Upper lobe of left lung (tissue), 6 donors: ENCODE measurements around the gene COX4I2. TPM values are rescaled to one million over a fixed set of nuclear protein-coding genes. Genes with fewer than 3 reads are reported as not detected.
"Not testable (repeated sequence)": the region's sequence is repeated elsewhere in the genome, so short reads cannot be mapped to it uniquely, and the experiment has no call there.

Experiments used
- ATAC-seq, 2 donors: fragments of 200-7000 bp; cut with Tn5 transposase; one replicate each; pipeline ENCODE4 v1.9.1; 2022; ENCODE audit warnings: mild to moderate bottlenecking in 2 of 2, moderate library complexity in 2 of 2; ENCODE audit not compliant: low FRiP score in 2 of 2
- DNase-seq, 2 donors: peaks; one replicate each; pipeline ENCODE4 v3.0.0-alpha.2; 2019 to 2020
- H3K27ac ChIP-seq, 4 donors: fragments of 200-600 bp; sonication (generic); one replicate each; pipeline ENCODE4 v1.5.1; 2016 to 2019
- H3K27me3 ChIP-seq, 4 donors: fragments of 200-600 bp; sonication (generic); one replicate each; pipeline ENCODE4 v1.5.1; 2017 to 2019
- H3K36me3 ChIP-seq, 4 donors: fragments of 200-600 bp; sonication (generic); one replicate each; pipeline ENCODE4 v1.5.1; 2016 to 2019
- H3K4me1 ChIP-seq, 4 donors: fragments of 200-600 bp; sonication (generic); one replicate each; pipeline ENCODE4 v1.5.1; 2018 to 2019
- H3K4me3 ChIP-seq, 4 donors: fragments of 200-600 bp; sonication (generic); one replicate each; pipeline ENCODE4 v1.5.1; 2017 to 2019; ENCODE audit warnings: mild to moderate bottlenecking in 2 of 4, moderate library complexity in 1 of 4
- H3K9me3 ChIP-seq, 4 donors: fragments of 200-600 bp; sonication (generic); one replicate each; pipeline ENCODE4 v1.5.1; 2018 to 2019
- EP300 ChIP-seq, 4 donors: sonication (generic); formaldehyde crosslinking; IDR thresholded peaks; one replicate each; pipeline ENCODE4 v1.5.1; 2017; ENCODE audit warnings: antibody characterized with exemption in 4 of 4, control low read depth in 2 of 4
- POLR2A ChIP-seq, 4 donors: fragments of 450-650 bp; IDR thresholded peaks; one replicate each; pipeline ENCODE4 v1.5.1; 2016 to 2017; ENCODE audit warnings: antibody characterized with exemption in 4 of 4, mild to moderate bottlenecking in 2 of 4
- POLR2AphosphoS5 ChIP-seq, 2 donors: sonication (generic); formaldehyde crosslinking; IDR thresholded peaks; one replicate each; pipeline ENCODE4 v1.5.1; 2017; ENCODE audit warnings: antibody characterized with exemption in 2 of 2
- WGBS, 2 donors: methylation state at CpG; one replicate each; pipeline ENCODE4 v1.1.5; 2017 to 2018; 5-methylcytosine and 5-hydroxymethylcytosine counted together
- total RNA-seq, 6 donors: library from RNA; depleted of rRNA in 4 of 6; stranded (reverse); fragments of >200 nt in 4 of 6; gene quantifications; one replicate each; pipeline versions ENCODE4 v1.1.0 to v1.2.1, GENCODE V29; 2016 to 2021
- TF ChIP-seq, protein P1 (sequence below), 6 experiments: fragments of 450-650 bp in 4 of 6; fragments of 200-600 bp in 2 of 6; sonication (generic) in 2 of 6; IDR thresholded peaks; one replicate each; pipeline ENCODE4 v1.5.1; 2016 to 2019; ENCODE audit warnings: antibody characterized with exemption in 6 of 6
- donor health status: DM: no; HTN: no; CAD: no; lungs with moderate emphysema.
- donor health status: DM: no; HTN: yes; CAD: no; lungs with severe emphysema.

Gene COX4I2
- total RNA-seq, 6 donors from 2014 or later, result 1.9 to 24.3 (median 13.5) TPM

DNA sequence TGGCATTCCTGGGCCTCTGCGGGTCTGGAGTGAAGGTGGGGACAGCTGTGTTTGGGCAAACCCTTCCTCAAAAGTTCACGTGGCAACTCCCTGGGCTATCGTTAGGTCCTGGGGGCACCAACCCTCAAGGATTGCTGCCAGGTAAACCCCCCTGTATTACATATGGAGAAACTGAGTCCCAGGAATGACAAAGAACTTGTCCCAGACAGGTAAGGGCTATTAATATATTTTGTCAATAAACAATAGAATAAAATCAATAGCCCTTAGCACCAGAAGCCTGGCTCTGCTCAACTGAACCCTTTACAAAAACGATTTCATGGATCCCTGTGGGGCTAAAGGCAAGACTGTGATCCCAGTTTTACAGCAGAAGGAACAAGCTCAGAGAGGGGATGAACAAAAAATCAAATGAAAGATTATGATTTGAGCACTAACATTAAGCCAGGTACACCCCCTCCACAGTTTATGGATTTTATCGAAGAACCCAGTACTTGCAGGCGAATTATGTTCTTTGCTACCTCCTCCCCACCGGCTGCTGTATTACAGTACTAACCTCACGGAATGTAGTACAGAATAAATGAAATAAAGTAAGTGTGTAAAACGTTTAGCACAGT is 30.0 kb upstream of the COX4I2 start:
- peaks cover 0 to 14% (median 0%) of the 10 kb centered on the region in 4 donors for H3K36me3 ChIP-seq
- H3K27me3 ChIP-seq, result no peaks in the 10 kb centered on the region
- no peaks in the 10 kb centered on the region for H3K9me3 ChIP-seq
- peak overlapping the region; percentile 68 to 85 (median 71) for H3K4me3 ChIP-seq
- no peak for DNase-seq
- H3K4me1 ChIP-seq, result peaks cover 56 to 84% (median 63%) of the 10 kb centered on the region in 4 donors
- WGBS, 2 donors, result 33 to 46% methylated on average over 8 to 9 of the region's 9 CpGs
- H3K27ac ChIP-seq, result peak overlapping the region; percentile 92 to 98 (median 94)
- no peak for ATAC-seq
- TF ChIP-seq EP300 (IDR thresholded peaks at IDR 0.05) (no peak), POLR2A (IDR thresholded peaks at IDR 0.05) (no peak), POLR2AphosphoS5 (IDR thresholded peaks at IDR 0.05) (no peak)
- TF ChIP-seq, protein P1, sequence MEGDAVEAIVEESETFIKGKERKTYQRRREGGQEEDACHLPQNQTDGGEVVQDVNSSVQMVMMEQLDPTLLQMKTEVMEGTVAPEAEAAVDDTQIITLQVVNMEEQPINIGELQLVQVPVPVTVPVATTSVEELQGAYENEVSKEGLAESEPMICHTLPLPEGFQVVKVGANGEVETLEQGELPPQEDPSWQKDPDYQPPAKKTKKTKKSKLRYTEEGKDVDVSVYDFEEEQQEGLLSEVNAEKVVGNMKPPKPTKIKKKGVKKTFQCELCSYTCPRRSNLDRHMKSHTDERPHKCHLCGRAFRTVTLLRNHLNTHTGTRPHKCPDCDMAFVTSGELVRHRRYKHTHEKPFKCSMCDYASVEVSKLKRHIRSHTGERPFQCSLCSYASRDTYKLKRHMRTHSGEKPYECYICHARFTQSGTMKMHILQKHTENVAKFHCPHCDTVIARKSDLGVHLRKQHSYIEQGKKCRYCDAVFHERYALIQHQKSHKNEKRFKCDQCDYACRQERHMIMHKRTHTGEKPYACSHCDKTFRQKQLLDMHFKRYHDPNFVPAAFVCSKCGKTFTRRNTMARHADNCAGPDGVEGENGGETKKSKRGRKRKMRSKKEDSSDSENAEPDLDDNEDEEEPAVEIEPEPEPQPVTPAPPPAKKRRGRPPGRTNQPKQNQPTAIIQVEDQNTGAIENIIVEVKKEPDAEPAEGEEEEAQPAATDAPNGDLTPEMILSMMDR (IDR thresholded peaks at IDR 0.05), result no peak

DNA sequence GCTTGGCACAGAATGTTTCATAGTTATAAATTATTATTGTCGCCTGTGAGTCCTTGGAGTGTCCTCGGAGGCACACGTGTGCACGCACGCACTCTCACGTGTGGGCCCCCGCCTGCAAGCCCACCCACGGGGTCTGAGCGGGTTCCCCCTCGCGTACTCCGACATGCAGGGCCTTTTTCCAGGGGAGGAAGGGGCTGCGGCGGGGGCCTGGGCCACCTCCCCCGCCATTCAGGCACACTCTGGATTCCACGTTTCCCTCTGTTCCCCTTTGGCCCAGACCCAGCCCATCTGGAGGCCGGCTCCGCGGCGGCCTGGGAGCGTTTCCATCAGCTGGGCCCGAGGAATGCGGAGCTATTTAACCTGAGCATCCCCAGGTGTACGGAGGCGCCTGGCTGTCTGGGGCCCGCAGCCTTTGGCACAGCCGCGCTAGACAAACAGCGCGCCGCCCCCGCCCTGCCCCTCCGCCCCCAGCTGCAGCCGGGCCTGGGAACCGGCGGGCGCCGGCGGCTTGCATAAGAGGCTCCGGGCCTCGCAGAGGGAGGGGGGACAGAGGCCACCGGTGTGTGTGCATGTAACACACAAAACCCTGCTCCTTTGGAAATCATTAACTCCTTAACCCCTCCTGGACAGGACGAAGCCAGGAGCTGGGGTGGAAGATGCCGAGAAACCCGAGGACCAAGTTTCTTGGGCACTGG is 29.3 kb upstream of the COX4I2 start:
- Histone ChIP-seq H3K36me3 (peaks cover 0 to 14% (median 0%) of the 10 kb centered on the region in 4 donors), H3K4me1 (peaks cover 51 to 83% (median 61%) of the 10 kb centered on the region in 4 donors), H3K9me3 (no peaks in the 10 kb centered on the region), H3K4me3 (peak overlapping the region; percentile 1 to 85 (median 70)), H3K27me3 (no peaks in the 10 kb centered on the region), H3K27ac (peak overlapping the region; percentile 92 to 98 (median 94))
- ATAC-seq (peak; percentile 24 to 67), DNase-seq (peak; percentile 92 to 95)
- 8 to 48% methylated on average over 8 to 39 of the region's 45 CpGs for WGBS, 2 donors
- TF ChIP-seq EP300 (IDR thresholded peaks at IDR 0.05), result peak in 2 of 4 donors; percentile 43 to 64
- TF ChIP-seq POLR2AphosphoS5 (IDR thresholded peaks at IDR 0.05), result peak; percentile 74 to 79
- peak in 1 of 4 donors; percentile 57 for TF ChIP-seq POLR2A (IDR thresholded peaks at IDR 0.05)
- TF ChIP-seq, protein P1 (IDR thresholded peaks at IDR 0.05), result no peak

DNA sequence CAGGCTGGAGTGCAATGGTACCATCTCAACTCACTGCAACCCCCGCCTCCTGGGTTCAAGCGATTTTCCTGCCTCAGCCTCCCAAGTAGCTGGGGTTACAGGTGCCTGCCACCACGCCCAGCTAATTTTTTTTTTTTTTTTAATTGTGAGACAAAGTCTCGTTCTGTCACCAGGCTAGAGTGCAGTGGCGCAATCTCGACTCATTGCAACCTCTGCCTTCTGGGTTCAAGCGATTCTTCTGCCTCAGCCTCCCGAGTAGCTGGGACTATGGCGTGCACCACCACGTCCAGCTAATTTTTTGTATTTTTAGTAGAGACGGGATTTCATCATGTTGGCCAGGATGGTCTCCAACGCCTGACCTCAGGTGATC is 25.5 kb upstream of the COX4I2 start:
- ATAC-seq, H3K9me3 ChIP-seq, DNase-seq, H3K4me3 ChIP-seq, H3K27me3 ChIP-seq, H3K36me3 ChIP-seq: not testable (repeated sequence)
- 73 to 76% methylated on average over 12 of the region's 12 CpGs for WGBS, 2 donors
- peak overlapping the region; percentile 42 to 98 (median 94) for H3K27ac ChIP-seq
- H3K4me1 ChIP-seq, result peaks cover 39 to 59% (median 51%) of the 10 kb centered on the region in 4 donors

DNA sequence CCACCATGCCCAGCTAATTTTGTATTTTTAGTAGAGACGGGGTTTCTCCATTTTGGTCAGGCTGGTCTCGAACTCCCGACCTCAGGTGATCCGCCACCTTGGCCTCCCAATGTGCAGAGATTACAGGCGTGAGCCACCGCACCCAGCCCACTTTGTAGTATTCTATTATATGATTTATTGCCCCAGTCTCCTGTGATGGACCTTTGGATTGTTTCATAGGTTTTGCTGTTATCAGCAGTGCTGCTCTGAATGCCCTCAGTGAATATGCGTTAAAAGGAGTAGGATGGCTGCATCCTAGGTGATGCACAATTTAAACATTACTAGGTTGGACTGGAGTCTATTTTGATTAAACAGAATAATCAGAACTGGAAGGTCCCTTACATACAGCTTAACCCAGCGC is 22.3 kb upstream of the COX4I2 start:
- TF ChIP-seq POLR2A (IDR thresholded peaks at IDR 0.05) (no peak), EP300 (IDR thresholded peaks at IDR 0.05) (no peak), POLR2AphosphoS5 (IDR thresholded peaks at IDR 0.05) (no peak)
- TF ChIP-seq, protein P1 (IDR thresholded peaks at IDR 0.05), result no peak

DNA sequence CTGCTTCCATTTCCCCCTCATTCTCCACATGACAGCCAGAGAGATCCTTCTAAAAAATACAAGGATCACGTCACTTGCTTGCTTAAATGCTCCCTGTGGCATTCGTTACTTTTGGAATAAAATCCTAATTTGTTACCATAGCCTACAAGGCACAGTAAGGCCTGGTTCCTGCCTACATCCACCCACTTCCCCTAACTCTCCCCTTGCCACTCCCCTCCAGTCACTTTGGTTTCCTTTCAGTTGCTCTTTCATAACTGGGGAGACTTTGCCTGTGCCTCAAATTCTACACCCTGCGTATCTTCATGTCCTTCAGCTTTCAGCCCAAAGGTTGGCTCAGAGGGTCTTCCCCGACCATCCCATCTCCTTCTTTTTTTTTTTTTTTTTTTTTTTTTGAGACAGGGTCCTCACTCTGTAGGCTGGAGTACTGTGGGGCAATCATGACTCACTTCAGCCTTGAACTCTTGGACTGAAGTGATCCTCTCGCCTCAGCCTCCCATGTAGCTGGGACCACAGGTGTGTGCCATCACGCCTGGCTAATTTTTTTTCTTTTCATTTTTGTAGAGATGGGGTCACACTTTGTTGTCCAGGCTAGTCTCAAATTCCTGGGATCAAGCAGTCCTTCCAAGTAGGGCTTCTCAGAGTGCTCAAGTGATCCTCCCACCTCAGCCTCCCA is 20.1 kb upstream of the COX4I2 start:
- no peak for ATAC-seq
- 64 to 75% methylated on average over 6 of the region's 6 CpGs for WGBS, 2 donors
- no peak for DNase-seq

More for the DNA sequence above, 22.3 kb upstream of the COX4I2 start:
- 97% methylated on average over 8 of the region's 8 CpGs for WGBS, 2 donors
- ATAC-seq (no peak), DNase-seq (no peak)
- Histone ChIP-seq H3K4me3 (no peak overlapping the region), H3K9me3 (no peaks in the 10 kb centered on the region), H3K36me3 (no peaks in the 10 kb centered on the region), H3K4me1 (peaks cover 21 to 29% (median 25%) of the 10 kb centered on the region in 4 donors), H3K27me3 (no peaks in the 10 kb centered on the region), H3K27ac (no peak overlapping the region)

More for the DNA sequence above, 20.1 kb upstream of the COX4I2 start:
- peaks cover 2 to 10% (median 8%) of the 10 kb centered on the region in 4 donors for H3K4me1 ChIP-seq
- H3K4me3 ChIP-seq, result no peak overlapping the region
- H3K27me3 ChIP-seq, result no peaks in the 10 kb centered on the region
- H3K27ac ChIP-seq, result peak overlapping the region in 1 of 4 donors; percentile 36
- TF ChIP-seq, protein P1 (IDR thresholded peaks at IDR 0.05), result no peak
- no peak for TF ChIP-seq POLR2A (IDR thresholded peaks at IDR 0.05)
- TF ChIP-seq EP300 (IDR thresholded peaks at IDR 0.05), result no peak
- no peak for TF ChIP-seq POLR2AphosphoS5 (IDR thresholded peaks at IDR 0.05)
- H3K36me3 ChIP-seq, result no peaks in the 10 kb centered on the region
- no peaks in the 10 kb centered on the region for H3K9me3 ChIP-seq
